ENCODE data around the gene GMCL2.

The GMCL2 gene

DNA sequence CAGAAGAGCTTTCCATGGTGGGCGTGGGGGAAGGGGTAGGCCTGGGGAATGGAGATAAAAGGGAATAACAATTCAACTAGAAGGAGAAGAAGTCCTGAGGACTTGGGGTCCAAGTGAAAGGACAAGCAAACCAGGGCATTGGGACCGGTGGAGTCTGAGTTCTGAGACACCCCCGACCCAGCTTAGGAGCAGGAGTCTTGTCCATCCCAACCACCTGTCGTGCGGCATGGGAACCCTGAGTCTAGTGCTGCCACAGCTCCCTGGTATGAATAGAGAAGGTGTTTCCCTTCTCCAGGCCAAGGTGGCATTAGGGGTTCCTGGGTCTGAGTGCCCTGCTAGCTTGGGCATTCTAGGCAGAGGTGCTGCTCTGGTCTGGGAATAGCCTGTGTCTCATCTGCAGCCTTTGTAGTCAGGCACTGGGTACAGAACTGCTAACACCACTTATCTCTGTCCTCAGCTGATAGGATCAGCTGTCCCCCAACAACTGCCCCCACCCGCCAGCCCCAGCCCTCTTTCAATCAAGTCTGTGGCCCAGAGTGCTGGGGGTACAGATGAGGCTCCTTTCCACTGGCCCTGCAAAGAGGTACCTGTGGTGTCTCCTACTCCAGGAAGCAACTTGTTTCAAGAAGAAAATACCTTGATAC, 27.1 kb upstream of the GMCL2 start:
- H3K36me3 Mint-ChIP-seq (ENCODE audit: low read depth) = peaks cover 58% of the 10 kb centered on the region
- H3K4me3 Mint-ChIP-seq = no peak overlapping the region
- peaks cover 15% of the 10 kb centered on the region for H3K4me1 Mint-ChIP-seq (ENCODE audit: low read depth)
- H3K27ac Mint-ChIP-seq = no peak overlapping the region
- H3K27me3 Mint-ChIP-seq (ENCODE audit: low read depth) = no peaks in the 10 kb centered on the region
- H3K9me3 Mint-ChIP-seq = no peaks in the 10 kb centered on the region

DNA sequence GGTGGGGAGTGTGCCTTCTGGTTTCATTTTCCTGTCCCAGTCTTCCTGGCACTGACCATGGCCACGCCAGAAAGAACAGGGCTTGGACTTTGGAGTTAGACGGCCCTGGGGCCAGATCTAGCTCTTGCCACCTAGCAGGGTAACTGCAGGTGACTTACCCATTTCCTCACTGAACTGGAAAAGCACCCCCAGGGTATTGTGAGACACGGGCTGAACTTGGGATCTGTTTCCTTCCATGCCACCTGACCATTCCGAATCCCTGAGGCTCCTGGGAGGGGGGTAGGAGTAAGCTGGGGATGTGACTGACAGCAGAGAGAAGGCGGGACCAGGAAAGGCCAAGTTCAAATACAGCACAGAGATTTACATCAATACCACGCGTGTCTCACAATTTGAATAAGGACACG, 26.6 kb upstream of the GMCL2 start:
- H3K9me3 Mint-ChIP-seq = no peaks in the 10 kb centered on the region
- H3K27ac Mint-ChIP-seq = no peak overlapping the region

GRCh38 chr5:178213003-178213461, 25.9 kb upstream of the GMCL2 start:
- no peaks in the 10 kb centered on the region for H3K27me3 Mint-ChIP-seq (ENCODE audit: low read depth)
- H3K4me3 Mint-ChIP-seq = no peak overlapping the region
- peaks cover 58% of the 10 kb centered on the region for H3K36me3 Mint-ChIP-seq (ENCODE audit: low read depth)
- H3K27ac Mint-ChIP-seq = no peak overlapping the region
- H3K9me3 Mint-ChIP-seq = no peaks in the 10 kb centered on the region
- H3K4me1 Mint-ChIP-seq (ENCODE audit: low read depth) = peaks cover 13% of the 10 kb centered on the region

More for the DNA sequence above, 26.6 kb upstream of the GMCL2 start:
- Mint-ChIP-seq H3K4me3 (no peak overlapping the region), H3K36me3 (ENCODE audit: low read depth) (peaks cover 58% of the 10 kb centered on the region), H3K4me1 (ENCODE audit: low read depth) (peaks cover 13% of the 10 kb centered on the region), H3K27me3 (ENCODE audit: low read depth) (no peaks in the 10 kb centered on the region)

GRCh38 chr5:178212241-178213002, 25.3 kb upstream of the GMCL2 start:
- Mint-ChIP-seq H3K27me3 (ENCODE audit: low read depth) (no peaks in the 10 kb centered on the region), H3K4me3 (no peak overlapping the region), H3K9me3 (no peaks in the 10 kb centered on the region), H3K27ac (no peak overlapping the region), H3K4me1 (ENCODE audit: low read depth) (peaks cover 17% of the 10 kb centered on the region), H3K36me3 (ENCODE audit: low read depth) (peaks cover 64% of the 10 kb centered on the region)

DNA sequence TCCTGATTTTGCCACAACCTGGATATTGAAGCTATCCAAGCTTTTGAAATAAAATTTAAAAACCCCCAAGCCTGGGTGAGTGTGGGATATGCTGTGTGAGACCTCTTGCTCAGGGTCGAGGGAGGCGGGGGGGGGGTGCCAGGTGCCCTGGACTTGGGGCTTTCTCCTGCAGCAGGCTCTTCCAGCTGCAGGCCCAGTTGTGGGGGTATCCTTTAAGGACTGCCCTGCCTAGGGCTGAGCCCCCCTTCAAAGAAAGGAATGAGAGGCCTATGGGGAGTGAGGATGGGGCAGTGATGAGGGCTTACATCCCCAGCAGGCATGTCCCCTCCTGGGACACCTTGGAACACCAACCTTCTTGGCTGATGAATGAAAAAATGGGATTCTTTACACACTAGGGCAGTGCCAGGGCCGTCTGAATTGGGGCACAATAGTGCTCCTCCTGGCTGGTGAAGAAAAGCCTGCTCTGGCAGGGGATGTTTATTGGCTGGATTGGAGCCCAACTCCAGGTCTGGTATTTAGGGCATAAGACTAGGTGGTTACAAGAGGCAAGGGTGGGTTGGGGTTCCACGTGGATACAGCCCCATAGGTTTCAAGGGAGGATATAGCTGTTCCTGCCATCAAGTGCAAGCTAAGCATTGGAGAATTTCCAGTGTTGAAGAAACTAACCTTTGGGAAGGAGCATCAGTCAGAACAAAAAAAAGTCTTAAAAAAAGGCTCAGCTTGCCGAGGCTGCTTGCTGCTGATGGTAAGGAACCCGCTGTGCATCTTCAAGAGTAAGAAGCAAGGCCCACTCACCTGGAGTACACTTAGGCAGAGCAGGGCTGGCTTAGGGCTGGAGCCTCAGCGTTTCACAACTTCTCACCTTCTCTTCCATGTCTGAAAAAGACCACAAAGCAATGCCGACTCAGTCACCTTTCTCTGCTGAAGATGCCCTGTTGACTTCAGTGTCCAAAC, 24.2 kb upstream of the GMCL2 start:
- H3K27ac Mint-ChIP-seq = no peak overlapping the region
- H3K4me1 Mint-ChIP-seq (ENCODE audit: low read depth) = peaks cover 19% of the 10 kb centered on the region
- H3K4me3 Mint-ChIP-seq = no peak overlapping the region
- H3K9me3 Mint-ChIP-seq = no peaks in the 10 kb centered on the region
- H3K27me3 Mint-ChIP-seq (ENCODE audit: low read depth) = no peaks in the 10 kb centered on the region
- H3K36me3 Mint-ChIP-seq (ENCODE audit: low read depth) = peaks cover 68% of the 10 kb centered on the region

- Mint-ChIP-seq H3K9me3 (no peaks in the 10 kb centered on the region), H3K27me3 (ENCODE audit: low read depth) (no peaks in the 10 kb centered on the region), H3K4me3 (no peak overlapping the region), H3K27ac (no peak overlapping the region), H3K4me1 (ENCODE audit: low read depth) (peaks cover 22% of the 10 kb centered on the region), H3K36me3 (ENCODE audit: low read depth) (peaks cover 70% of the 10 kb centered on the region)
Measured at GRCh38 chr5:178210686-178211085, 23.5 kb upstream of the GMCL2 start.

- Mint-ChIP-seq H3K4me3 (no peak overlapping the region), H3K4me1 (ENCODE audit: low read depth) (peaks cover 22% of the 10 kb centered on the region), H3K9me3 (no peaks in the 10 kb centered on the region), H3K36me3 (ENCODE audit: low read depth) (peaks cover 71% of the 10 kb centered on the region), H3K27me3 (ENCODE audit: low read depth) (no peaks in the 10 kb centered on the region), H3K27ac (no peak overlapping the region)
Measured at GRCh38 chr5:178210073-178210535, 22.9 kb upstream of the GMCL2 start.

GRCh38 chr5:178209334-178210072, 22.3 kb upstream of the GMCL2 start:
- no peaks in the 10 kb centered on the region for H3K27me3 Mint-ChIP-seq (ENCODE audit: low read depth)
- peaks cover 67% of the 10 kb centered on the region for H3K36me3 Mint-ChIP-seq (ENCODE audit: low read depth)
- H3K27ac Mint-ChIP-seq = no peak overlapping the region
- H3K9me3 Mint-ChIP-seq = no peaks in the 10 kb centered on the region
- peaks cover 22% of the 10 kb centered on the region for H3K4me1 Mint-ChIP-seq (ENCODE audit: low read depth)
- no peak overlapping the region for H3K4me3 Mint-ChIP-seq

DNA sequence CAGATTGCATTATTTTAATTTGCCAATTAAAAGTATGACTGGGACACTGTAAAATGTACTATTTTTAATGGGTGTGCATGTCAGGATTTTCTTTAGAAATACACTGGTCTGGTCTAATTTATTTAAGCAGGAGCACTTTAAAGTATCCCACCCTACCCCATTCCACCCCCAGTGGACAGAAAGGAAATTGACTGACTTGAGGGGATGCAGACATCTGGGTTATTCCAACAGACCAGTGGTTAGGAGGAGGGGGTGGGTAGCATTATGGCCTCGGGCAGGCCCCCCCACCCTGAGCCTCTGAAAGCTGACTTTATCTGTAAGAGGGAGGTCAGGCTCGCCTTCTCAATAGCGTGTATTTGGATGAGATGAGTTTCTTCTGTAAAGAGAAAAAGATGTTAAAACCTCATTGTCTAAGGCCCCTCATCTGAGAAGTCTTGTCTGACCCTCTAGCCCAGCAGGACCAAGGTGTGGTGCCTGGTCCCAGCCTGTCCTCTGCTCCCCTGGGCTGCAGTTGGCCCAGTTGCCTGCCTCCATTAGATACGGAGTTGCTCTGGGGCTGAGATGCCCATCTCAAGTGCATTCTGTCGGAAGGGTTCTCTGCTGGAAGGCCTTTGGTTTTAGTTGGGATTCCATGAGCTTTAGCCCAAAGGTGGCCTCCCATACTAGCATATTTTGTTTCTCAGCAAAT, 21.5 kb upstream of the GMCL2 start:
- Mint-ChIP-seq H3K9me3 (no peaks in the 10 kb centered on the region), H3K36me3 (ENCODE audit: low read depth) (peaks cover 65% of the 10 kb centered on the region), H3K27me3 (ENCODE audit: low read depth) (no peaks in the 10 kb centered on the region), H3K27ac (no peak overlapping the region), H3K4me1 (ENCODE audit: low read depth) (peaks cover 22% of the 10 kb centered on the region), H3K4me3 (no peak overlapping the region)

DNA sequence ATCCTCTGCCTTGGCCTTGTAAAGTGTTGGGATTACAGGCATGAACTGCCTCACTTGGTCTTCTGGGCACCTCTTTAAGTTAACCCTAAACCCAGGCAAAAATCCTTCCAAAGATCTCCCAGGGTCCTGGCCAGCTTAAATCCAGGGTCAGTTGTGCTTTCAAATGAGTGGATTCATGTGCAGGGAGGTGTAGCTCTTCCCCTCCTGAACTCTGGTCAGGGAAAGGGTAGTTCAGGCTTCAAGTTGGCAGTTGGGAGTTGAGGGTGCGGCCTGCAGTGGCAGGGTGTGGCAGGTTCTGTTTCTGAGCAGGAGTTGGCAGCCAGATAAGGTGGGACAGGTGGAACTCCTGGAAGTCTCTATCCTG, 20.7 kb upstream of the GMCL2 start:
- H3K27ac Mint-ChIP-seq = peak overlapping the region; percentile 57
- H3K4me1 Mint-ChIP-seq (ENCODE audit: low read depth) = peaks cover 19% of the 10 kb centered on the region
- no peaks in the 10 kb centered on the region for H3K9me3 Mint-ChIP-seq
- H3K27me3 Mint-ChIP-seq (ENCODE audit: low read depth) = no peaks in the 10 kb centered on the region
- peaks cover 61% of the 10 kb centered on the region for H3K36me3 Mint-ChIP-seq (ENCODE audit: low read depth)
- H3K4me3 Mint-ChIP-seq = peak overlapping the region; percentile 13

DNA sequence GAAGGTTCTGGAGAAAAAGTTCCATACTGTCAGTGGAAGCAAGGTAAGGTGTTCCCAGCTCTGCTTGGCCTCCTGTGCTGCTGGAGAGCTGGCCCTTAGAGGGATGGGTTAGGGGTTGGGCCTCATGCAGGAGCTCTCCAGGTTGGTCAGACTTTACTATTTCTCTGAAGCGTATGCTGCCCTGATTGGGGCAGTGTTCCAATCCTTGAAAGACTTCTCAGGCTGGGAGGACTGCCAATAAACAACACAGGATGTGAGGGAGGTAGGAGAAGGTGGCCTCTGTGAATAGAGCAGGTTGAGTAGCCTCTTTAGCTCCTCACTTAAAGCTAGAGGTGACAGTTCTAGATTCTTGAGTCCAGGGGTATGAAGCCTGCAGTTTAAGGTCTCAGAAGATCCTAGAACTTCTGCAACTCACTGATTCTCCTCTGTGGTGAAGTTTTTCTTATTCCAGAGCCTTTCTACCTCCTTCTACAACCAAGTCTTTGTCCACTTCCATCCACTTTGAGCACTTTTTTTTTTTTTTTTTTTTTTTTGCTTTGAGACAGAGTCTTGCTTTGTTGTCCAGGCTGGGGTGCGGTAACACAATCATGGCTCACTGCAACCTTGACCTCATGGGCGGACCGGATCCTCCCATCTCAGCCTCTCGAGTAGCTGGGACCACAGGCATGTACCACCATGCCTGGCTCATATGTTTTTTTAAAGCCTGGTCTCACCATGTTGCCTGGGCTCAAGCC, 20.2 kb upstream of the GMCL2 start:
- H3K36me3 Mint-ChIP-seq (ENCODE audit: low read depth) = peaks cover 58% of the 10 kb centered on the region
- H3K4me1 Mint-ChIP-seq (ENCODE audit: low read depth) = peaks cover 19% of the 10 kb centered on the region
- H3K27me3 Mint-ChIP-seq (ENCODE audit: low read depth) = no peaks in the 10 kb centered on the region
- no peak overlapping the region for H3K4me3 Mint-ChIP-seq
- H3K27ac Mint-ChIP-seq = peak overlapping the region; percentile 45
- no peaks in the 10 kb centered on the region for H3K9me3 Mint-ChIP-seq

- H3K9me3 Mint-ChIP-seq = no peaks in the 10 kb centered on the region
- peaks cover 54% of the 10 kb centered on the region for H3K36me3 Mint-ChIP-seq (ENCODE audit: low read depth)
- H3K27ac Mint-ChIP-seq = peak overlapping the region; percentile 74
Measured at GRCh38 chr5:178206166-178207101, 19.3 kb upstream of the GMCL2 start.

More at GRCh38 chr5:178206166-178207101, 19.3 kb upstream of the GMCL2 start:
- peak overlapping the region; percentile 85 for H3K4me3 Mint-ChIP-seq
- H3K4me1 Mint-ChIP-seq (ENCODE audit: low read depth) = peaks cover 19% of the 10 kb centered on the region
- no peaks in the 10 kb centered on the region for H3K27me3 Mint-ChIP-seq (ENCODE audit: low read depth)
